ENCODE measurements around the gene MMADHC.

Gene MMADHC

GRCh38 chr2:149556452-149556851, 31.1 kb downstream of the MMADHC start:
- DNase-seq, result no peak
- no peak for ATAC-seq

GRCh38 chr2:149552830-149553229, 34.7 kb downstream of the MMADHC start:
- DNase-seq (no peak), ATAC-seq (no peak)

GRCh38 chr2:149552226-149552625, 35.3 kb downstream of the MMADHC start:
- DNase-seq, result no peak

GRCh38 chr2:149544692-149545091, 42.9 kb downstream of the MMADHC start:
- DNase-seq, result no peak
- ATAC-seq, result no peak

More at GRCh38 chr2:149552226-149552625, 35.3 kb downstream of the MMADHC start:
- ATAC-seq, result no peak

GRCh38 chr2:149543845-149544244, 43.7 kb downstream of the MMADHC start:
- ATAC-seq, result no peak
- DNase-seq, result no peak

GRCh38 chr2:149540138-149540537, 47.4 kb downstream of the MMADHC start:
- ATAC-seq (no peak), DNase-seq (no peak)

GRCh38 chr2:149538138-149538833, 49.3 kb downstream of the MMADHC start:
- DNase-seq (no peak), ATAC-seq (no peak)

GRCh38 chr2:149537092-149537726, 50.4 kb downstream of the MMADHC start:
- ATAC-seq (peak; percentile 57), DNase-seq (no peak)

GRCh38 chr2:149536649-149537048, 50.9 kb downstream of the MMADHC start:
- no peak for DNase-seq
- no peak for ATAC-seq

- no peak for DNase-seq
- ATAC-seq, result no peak
Observed at GRCh38 chr2:149534674-149535073, 52.9 kb downstream of the MMADHC start.

GRCh38 chr2:149528983-149529382, 58.6 kb downstream of the MMADHC start:
- ATAC-seq (no peak), DNase-seq (no peak)

GRCh38 chr2:149527998-149528755, 59.4 kb downstream of the MMADHC start:
- DNase-seq (no peak), ATAC-seq (no peak)

- no peak for DNase-seq
- no peak for ATAC-seq
Observed at GRCh38 chr2:149526689-149527088, 60.9 kb downstream of the MMADHC start.

GRCh38 chr2:149525323-149525722, 62.3 kb downstream of the MMADHC start:
- DNase-seq (no peak), ATAC-seq (no peak)

All from stimulated activated naive CD8-positive, alpha-beta T cell treated with anti-CD3 and anti-CD28 coated beads, Interleukin-15, Interleukin-2, amounts not matched to agents 100 U/mL and 50 U/mL, for 24 hours (primary cell).